GM21528 (cell line): Measurements from ENCODE around the gene UVSSA.

Experiments used
- ATAC-seq: cut with Tn5 transposase; IDR thresholded peaks from one replicate; pipeline ENCODE4 v1.9.1; 2021; ENCODE audit warnings: mild to moderate bottlenecking, moderate library complexity; ENCODE audit not compliant: unreplicated experiment, low FRiP score

The UVSSA gene

DNA sequence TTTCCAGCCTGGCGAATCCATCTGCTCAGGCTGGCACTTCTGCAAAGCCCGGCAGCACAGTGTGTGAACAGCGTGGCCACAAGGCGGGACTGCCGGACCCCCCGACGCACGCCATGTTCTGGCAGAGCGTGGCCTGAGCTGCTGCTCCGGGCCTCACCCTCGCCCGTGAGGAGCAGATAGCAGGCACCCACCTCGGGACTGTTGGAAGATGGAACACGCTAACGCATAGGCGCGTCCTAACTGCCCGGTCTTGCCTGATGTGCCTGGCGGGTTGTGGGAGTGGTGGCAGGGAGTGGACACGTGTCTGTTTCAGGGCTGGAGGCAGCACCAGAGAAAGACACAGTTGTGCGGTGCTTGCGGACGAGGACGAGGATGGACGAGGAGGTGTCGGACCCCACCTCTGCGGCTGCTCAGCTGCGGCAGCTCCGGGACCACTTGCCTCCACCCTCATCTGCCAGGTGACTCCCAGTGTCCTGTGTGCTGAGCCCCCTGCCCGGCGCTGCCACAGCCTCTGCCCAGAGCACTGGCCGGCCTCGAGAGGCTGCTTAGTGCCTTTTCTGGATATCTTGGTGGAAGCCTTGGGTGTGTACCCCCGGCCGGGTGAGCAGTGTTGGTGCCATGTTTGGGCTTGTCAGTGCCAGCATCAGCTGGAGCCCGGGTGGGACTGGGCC is 28.2 kb downstream of the UVSSA start:
- no peak for ATAC-seq

DNA sequence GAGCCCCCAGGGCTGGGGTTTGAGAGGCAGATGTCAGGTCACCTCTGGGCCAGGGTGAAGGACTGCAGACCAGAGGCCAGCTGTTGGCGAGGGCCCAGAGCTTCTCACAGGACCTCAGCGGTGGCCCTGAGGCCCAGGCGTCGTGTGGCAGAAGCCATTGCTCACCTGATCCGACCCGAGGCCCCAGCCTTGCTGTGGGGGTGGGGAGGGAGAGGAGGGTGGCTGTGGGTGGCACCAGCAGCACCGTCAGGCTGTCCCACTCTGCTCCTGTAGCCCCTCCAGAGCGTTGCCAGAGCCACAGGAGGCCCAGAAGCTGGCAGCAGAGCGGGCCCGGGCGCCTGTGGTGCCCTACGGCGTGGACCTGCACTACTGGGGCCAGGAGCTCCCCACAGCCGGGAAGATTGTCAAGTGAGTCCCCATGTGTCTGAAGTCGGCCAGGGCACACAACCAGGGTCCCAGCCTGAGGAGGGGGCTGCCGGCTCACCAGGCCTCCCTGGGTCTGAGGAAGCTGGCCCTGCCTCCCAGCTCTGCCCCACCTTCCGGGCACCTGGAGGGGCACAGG is 28.8 kb downstream of the UVSSA start:
- ATAC-seq, result no peak

DNA sequence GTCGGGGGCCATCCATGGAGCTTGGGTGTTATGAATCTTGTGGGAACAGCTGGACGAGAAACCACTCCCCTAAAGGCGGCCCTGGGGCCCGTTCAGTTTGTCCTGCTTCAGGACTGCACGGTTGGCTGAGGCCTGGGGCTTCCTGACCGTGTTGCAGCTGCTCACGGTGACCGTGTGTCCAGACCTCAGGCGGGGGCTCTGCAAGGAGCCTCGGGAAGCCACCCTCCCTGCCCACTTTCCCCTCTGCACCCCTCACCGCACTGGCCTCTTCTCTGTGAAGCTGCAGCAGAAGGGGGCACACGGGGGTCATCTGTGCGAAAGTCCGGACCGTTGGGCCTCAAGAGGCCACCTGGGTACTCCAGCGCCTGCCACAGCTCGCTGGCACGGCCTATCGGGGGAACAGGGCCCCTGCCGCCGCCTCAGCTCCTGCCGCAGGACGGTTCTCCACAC is 29.4 kb downstream of the UVSSA start:
- ATAC-seq, result no peak

- no peak for ATAC-seq
Measured at GRCh38 chr4:1376841-1377605, 30.0 kb downstream of the UVSSA start.

DNA sequence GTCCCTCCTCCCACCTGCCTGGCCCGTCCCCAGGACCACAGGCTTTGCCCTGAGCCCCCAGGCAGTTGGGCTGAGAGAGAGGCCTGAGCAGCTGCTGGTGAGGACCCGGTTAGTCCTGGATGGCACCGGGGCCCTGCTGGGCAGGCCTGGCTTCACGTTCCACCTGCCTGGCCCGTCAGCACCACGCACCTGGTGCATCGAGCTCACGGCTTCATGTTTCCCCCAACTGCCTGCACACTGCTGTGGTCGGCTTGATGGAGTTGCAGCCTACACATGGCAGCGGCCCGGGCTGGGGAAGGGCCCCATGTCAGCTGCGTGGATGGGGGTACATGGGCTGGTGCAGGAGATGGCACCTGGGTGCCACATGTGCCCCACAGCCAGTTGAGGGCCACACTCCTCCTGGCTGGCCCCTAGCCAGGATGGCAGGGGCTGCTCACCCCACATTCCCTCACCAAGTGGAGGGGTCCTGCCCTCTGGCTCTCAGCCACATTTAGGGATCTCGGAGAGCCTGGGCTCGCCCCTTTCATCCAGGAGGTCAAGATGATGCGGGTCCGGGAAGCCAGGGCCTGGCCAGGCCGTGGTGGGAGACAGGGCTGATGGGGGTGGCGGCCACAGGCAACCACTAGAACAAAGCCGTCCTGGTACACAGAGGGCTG is 30.7 kb downstream of the UVSSA start:
- ATAC-seq, result no peak

DNA sequence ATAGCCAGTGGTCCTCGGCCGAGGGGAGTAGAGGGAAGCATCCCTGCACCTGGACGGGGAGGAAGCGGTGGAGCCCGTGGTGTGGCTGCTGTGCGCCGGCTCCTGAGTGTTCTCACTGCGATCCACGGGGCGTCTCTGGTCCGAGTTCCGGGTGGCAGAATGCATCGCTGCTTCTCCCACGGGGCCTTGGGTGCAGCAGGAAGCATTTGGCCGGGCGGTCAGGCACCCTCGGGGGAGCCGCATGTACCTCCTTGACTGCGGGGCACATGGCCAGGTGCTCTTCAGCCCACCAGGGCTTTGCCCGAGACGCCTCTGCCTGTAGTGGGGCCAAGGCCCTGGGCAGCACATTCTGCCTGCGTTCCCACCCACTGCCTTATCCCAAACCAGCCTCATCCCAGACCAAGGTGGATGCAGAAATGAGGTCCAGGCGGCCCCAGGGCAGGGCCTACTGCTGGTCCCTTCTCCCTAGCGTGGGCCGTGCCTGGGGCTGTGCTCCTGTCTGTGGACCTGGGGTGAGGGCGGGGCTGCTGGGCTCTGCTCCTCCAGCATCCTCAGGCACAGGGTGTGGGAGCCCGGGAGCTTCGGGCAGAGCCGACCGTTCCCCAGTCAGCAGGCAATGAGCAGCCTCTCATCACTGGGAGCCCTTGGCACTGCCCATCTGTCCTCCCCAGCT is 31.7 kb downstream of the UVSSA start:
- ATAC-seq, result no peak

DNA sequence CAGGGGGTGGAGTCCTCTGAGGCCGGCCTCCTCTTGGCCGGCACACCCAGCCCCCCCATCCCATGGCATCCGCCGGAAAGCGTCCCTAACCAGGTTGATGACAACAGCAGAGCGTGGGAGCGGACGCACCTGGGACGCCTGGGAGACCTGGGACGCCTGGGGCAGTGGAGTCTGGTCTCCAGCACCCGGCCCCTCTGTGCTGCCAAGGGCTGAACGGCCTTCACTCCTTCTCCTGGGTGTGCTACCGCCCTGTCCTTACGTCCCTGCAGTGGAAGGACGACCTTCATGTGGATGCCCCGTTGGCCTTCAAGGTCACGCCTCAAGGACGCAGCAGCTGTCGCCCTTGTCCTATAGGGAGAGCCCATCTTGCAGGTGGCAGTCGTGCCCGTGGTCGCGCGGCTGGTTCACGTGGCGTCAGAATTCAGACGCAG is 32.4 kb downstream of the UVSSA start:
- no peak for ATAC-seq

- ATAC-seq, result no peak
Measured at GRCh38 chr4:1379801-1380331, 32.9 kb downstream of the UVSSA start.

- no peak for ATAC-seq
Measured at GRCh38 chr4:1380368-1381151, 33.6 kb downstream of the UVSSA start.

DNA sequence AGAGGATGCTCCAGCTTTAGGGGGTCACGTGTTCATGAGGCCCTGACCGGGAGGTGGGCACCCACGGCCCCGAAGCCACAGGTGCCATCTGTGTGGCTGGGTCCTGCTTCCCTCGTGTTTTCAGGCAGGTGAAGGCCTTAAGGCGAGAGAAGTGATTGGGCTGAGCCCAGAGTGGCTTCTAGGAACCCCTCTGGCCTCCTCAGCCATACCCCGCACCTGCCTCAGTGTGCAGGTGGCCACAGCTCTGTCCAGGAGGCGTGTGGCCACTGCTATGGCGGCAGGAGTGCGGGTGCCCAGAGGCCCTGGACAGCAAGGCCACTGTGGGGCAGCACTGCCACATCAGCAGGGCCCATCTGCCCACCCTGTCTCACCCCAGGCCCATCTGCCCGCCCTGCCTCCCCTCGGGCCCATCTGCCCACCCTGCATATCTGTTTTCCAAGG is 34.2 kb downstream of the UVSSA start:
- no peak for ATAC-seq

DNA sequence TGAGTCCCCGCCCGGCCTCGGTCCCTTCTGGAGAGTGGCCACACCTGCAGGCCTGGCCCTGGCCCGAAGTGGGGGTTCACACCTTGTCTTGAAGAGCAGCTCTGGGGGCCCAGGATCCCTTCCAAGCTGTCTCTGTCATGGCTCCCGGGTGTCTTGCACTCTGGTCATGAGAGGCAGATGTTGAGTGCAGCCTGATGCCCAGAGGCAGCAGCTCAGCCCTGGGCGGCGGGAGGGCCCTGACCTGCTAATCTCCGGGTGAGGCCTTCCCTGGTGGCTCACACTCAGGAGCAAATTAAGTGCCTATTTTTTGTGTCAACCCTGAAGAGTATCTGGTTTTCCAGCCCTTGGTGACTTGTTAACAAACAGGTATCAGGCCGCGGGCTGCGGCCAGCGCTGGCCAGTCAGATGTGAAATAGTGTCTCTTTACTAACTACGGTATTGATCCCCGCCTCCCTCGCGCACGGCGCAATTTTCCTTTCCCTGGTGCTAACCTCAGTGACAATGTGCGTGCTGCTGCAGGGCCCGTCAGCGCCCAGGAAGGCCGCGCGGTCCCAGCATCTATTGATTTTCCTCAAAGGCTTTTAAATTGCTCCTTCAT is 35.0 kb downstream of the UVSSA start:
- no peak for ATAC-seq

DNA sequence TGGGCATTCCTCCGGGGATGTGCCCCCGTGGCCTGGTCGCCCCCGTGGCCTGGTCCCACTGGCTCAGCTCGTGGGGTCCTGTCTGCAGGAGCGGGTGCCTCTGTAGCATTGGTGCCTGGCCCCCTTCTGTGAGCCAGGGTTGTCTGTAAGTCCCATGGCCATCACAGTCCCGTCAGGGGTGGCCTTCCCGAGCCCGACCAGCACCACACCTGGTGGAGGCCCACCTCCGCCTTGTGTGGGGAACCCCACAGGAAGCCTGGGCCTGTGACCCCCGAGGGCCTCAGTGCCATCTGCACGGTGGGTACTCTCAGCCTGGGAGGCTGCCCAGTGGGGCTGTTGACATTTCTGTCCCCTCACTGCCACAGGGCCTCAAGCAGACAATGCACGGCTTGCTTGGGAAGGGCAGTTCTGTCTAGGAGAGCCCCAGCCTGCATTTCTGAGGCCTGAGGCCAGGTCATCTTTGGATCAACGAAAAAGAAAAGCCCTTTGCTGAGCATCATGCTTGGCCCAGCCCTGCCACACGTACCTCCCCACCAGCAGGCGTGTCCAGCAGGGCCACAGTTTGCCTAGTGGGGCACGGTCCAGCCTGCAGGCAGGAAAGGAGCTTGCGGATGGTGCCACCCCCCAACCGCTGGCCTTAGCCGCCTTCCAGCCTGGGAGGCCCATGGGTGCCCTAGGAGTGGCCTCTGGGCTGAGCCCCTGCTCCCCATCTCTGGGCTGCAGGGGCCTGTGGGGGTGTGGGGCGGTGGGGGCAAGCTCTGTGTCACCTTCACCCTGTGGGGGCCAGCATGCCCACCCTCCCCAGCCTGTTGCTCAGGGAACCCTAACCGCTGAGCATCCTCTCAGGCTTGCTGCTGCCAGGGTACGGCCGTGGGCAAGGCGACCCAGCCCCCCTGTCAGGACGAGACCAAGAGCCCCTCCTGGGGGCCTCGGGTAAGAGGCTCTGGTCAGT is 36.0 kb downstream of the UVSSA start:
- ATAC-seq, result no peak

DNA sequence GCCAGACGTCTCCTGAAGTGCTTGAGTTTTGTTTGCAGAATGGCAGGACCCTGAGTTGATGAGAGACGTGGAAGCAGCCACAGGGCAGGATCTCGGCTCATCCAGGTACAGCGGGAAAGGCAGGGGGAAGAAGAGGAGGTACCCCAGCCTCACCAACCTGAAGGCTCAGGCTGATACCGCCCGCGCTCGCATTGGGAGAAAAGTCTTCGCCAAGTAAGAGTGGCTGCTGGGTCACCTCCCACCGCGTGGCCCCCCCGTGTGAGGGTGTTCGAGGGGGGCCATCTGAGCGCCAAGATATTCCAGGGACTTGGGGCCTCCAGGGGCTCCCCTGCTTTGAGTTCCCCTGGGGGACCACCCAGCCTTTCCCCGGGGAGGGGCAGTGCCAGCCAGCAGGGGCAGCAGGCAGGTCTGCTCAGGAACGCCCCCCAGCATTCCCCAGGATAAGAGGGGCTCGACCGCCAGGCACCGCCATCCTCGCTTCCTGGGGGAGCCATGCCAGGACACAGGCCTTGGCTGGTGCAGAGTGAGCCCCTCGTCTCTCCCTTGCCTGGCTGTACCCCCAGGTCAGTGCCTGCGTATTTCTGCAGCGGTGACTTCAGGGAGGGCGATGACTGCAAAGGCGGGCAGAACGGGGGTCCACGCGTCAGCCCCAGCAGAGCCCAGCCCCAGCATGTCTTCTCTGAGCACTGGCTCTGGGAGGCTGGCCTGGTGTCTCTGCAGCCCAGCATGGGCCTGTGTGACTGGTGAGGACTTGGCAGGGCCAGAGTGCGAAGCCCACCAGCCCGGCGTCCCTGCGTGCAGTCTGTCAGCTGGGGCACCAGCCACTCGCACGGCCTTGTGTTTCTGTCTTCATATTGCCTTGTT is 37.0 kb downstream of the UVSSA start:
- no peak for ATAC-seq

DNA sequence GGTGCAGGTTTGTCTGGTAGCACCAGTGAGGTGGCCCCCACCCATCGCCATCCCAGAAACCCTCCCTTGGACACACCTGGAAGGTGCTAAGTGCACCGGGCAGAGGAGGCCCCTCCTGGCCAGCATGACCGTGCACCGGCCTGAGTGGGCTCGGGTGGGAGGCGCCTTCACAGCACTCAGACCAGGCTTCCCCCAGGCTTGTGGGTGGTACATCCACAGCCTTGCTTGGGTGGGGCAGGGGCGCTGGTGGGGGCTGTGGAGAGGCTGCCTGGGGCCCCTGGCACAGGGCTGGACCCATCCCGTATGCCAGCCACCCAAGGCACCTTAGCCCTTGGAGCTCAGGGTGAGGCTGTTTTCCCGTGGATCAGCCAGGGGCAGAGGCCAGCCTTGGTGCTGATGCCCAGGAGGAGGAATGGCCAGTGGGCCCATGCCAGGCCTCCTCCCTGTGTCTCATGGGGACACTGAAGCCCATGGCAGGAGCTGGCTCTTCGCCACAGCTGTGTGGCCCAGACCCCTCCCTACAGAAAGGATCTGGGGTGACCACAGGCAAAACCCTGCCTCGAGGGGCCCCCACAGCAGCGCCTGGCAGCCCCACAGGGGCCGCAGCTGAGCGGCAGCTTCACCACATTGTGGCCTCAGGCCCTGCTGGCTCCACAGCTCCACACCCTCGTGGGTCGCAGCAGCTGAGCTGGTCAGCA is 37.8 kb downstream of the UVSSA start:
- no peak for ATAC-seq

DNA sequence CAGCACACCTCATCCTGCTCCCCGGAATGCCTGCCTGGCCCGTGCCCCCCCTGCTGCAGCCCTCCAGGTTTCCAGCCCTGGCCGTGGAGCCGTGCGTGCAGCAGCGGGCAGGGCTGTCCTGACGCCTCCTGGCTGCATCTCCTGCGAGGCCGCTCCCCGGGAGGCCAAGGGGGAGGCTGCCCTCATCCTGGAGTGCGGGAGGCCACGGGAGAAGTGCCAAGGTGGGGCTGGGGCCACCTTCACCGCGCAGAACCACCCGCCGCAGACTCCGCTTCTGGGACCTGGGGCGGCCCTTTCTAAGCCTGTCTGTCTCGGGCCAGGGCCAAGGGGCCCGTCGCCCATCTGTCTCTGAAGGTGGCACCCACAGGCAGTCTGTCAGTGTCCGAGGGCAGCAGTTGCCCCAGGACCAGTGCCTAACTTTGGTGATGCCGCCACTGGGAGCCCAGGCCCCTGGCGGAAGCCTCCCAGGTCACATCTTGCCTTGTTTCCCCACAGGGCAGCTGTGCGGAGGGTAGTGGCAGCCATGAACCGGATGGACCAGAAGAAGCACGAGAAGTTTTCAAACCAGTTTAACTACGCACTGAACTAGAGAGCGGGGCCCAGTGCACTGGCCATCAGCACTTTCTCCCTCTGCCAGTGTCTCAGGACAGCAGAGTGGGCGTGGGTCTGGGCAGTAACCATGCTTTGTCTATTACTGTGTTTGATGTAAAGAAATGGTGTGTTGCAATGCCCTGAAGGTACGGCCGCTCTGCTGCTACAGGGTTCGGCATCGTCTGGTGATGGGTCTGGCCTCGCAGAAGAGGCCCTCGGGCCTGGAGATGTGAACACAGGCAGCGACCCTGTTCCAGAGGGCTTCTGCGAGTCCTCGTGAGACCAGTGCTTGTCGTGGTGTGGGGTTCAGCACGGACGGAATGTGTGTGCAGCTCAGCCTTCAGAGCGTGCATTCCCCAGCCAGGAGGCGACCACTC is 38.6 kb downstream of the UVSSA start:
- ATAC-seq, result no peak
